GM12874 (cell line): Measurements from ENCODE around the gene RAVER2.

Source experiments
- CTCF ChIP-seq: IDR thresholded peaks from 2 replicates; pipeline ENCODE4 v1.5.1; 2011; ENCODE audit warnings: low read depth, mild to moderate bottlenecking, control low read depth, low read length, moderate library complexity; ENCODE audit not compliant: insufficient read depth

The RAVER2 gene

GRCh38 chr1:64871256-64871655 lies 126.4 kb downstream of the RAVER2 start:
- no peak for TF ChIP-seq CTCF

- TF ChIP-seq CTCF = no peak
These were observed 127.2 kb downstream of the RAVER2 start for GRCh38 chr1:64872067-64872466.

GRCh38 chr1:64873576-64873975 lies 128.7 kb downstream of the RAVER2 start:
- TF ChIP-seq CTCF = no peak

- TF ChIP-seq CTCF = no peak
These were observed 129.8 kb downstream of the RAVER2 start for GRCh38 chr1:64874666-64875065.

GRCh38 chr1:64875101-64875500 lies 130.2 kb downstream of the RAVER2 start:
- TF ChIP-seq CTCF = no peak

- no peak for TF ChIP-seq CTCF
These were observed 130.7 kb downstream of the RAVER2 start for GRCh38 chr1:64875606-64876005.

GRCh38 chr1:64877151-64877550 lies 132.3 kb downstream of the RAVER2 start:
- TF ChIP-seq CTCF = no peak

GRCh38 chr1:64877598-64877997 lies 132.7 kb downstream of the RAVER2 start:
- no peak for TF ChIP-seq CTCF
